Cardiac muscle cell (in vitro differentiated cells and primary cell): ENCODE results near the gene C22orf31. TPM values are rescaled to one million over a fixed set of nuclear protein-coding genes. Genes with fewer than 3 reads are reported as not detected.

Experiments used
- DNase-seq, 2 donors: peaks; one replicate each; pipeline versions ENCODE4 v3.0.0 to v3.0.0-alpha.2; 2010 to 2017; ENCODE audit warnings: low read depth in 1 of 2, low spot score in 1 of 2
- H3K27ac ChIP-seq: fragments of 200-600 bp; sonication (generic); 2 replicates; pipeline ENCODE4 v1.5.1; 2016
- H3K27me3 ChIP-seq: fragments of 200-600 bp; sonication (generic); 2 replicates; pipeline ENCODE4 v1.6.0; 2016; ENCODE audit warnings: control low read depth
- H3K36me3 ChIP-seq: fragments of 200-600 bp; sonication (generic); 2 replicates; pipeline ENCODE4 v1.5.1; 2016; ENCODE audit warnings: control low read depth
- H3K4me1 ChIP-seq: fragments of 200-600 bp; sonication (generic); 2 replicates; pipeline ENCODE4 v1.8.1; 2017; ENCODE audit warnings: low read depth, mild to moderate bottlenecking, mixed run types
- H3K4me3 ChIP-seq: fragments of 200-600 bp; sonication (generic); 2 replicates; pipeline ENCODE4 v1.5.1; 2016; ENCODE audit warnings: mild to moderate bottlenecking
- H3K9me3 ChIP-seq: fragments of 200-600 bp; sonication (generic); 2 replicates; pipeline ENCODE4 v1.5.1; 2017; ENCODE audit warnings: low read depth, mild to moderate bottlenecking, control low read depth
- CTCF ChIP-seq: IDR thresholded peaks from 2 replicates; pipeline ENCODE4 v1.5.1; 2012; ENCODE audit warnings: low read depth, mild to moderate bottlenecking, low read length
- polyA plus RNA-seq: library from polyadenylated mRNA; unstranded; fragments of >200 nt; fragmentation: Nextera tagmentation; extraction: Ambion mirVana; gene quantifications from 2 replicates; pipeline ENCODE4 v1.2.1, GENCODE V29; 2016
- total RNA-seq: library from RNA; depleted of rRNA; stranded (reverse); fragments of >200 nt; gene quantifications from 2 replicates; pipeline ENCODE4 v1.2.3, GENCODE V29; 2016

C22orf31 gene
- total and polyA plus RNA-seq, 2 experiments from 2014 or later: not detected

GRCh38 chr22:29095459-29095858, 33.8 kb upstream of the C22orf31 start:
- Histone ChIP-seq H3K27me3 (no peaks in the 10 kb centered on the region), H3K36me3 (no peaks in the 10 kb centered on the region), H3K4me1 (peaks cover 18% of the 10 kb centered on the region), H3K27ac (no peak overlapping the region), H3K4me3 (no peak overlapping the region), H3K9me3 (no peaks in the 10 kb centered on the region)
- no peak for DNase-seq
- TF ChIP-seq CTCF: no peak

GRCh38 chr22:29093501-29094300, 32.1 kb upstream of the C22orf31 start:
- Histone ChIP-seq H3K36me3 (no peaks in the 10 kb centered on the region), H3K4me3 (no peak overlapping the region), H3K27me3 (no peaks in the 10 kb centered on the region), H3K4me1 (peaks cover 18% of the 10 kb centered on the region), H3K27ac (no peak overlapping the region), H3K9me3 (no peaks in the 10 kb centered on the region)
- peak in 1 of 2 donors; percentile 79 for DNase-seq
- TF ChIP-seq CTCF: no peak

GRCh38 chr22:29093030-29093429, 31.4 kb upstream of the C22orf31 start:
- no peak for TF ChIP-seq CTCF
- H3K27me3 ChIP-seq: no peaks in the 10 kb centered on the region
- H3K36me3 ChIP-seq: no peaks in the 10 kb centered on the region
- no peak for DNase-seq
- no peak overlapping the region for H3K4me3 ChIP-seq
- H3K9me3 ChIP-seq: no peaks in the 10 kb centered on the region
- no peak overlapping the region for H3K27ac ChIP-seq
- peaks cover 18% of the 10 kb centered on the region for H3K4me1 ChIP-seq

- no peak for DNase-seq
- Histone ChIP-seq H3K4me1 (peaks cover 13% of the 10 kb centered on the region), H3K4me3 (no peak overlapping the region), H3K27ac (no peak overlapping the region), H3K9me3 (no peaks in the 10 kb centered on the region), H3K27me3 (no peaks in the 10 kb centered on the region), H3K36me3 (no peaks in the 10 kb centered on the region)
- TF ChIP-seq CTCF: no peak
These were observed 30.6 kb upstream of the C22orf31 start for GRCh38 chr22:29092243-29092642.

GRCh38 chr22:29090039-29090438, 28.4 kb upstream of the C22orf31 start:
- Histone ChIP-seq H3K27ac (no peak overlapping the region), H3K4me3 (no peak overlapping the region), H3K36me3 (no peaks in the 10 kb centered on the region), H3K27me3 (no peaks in the 10 kb centered on the region), H3K4me1 (no peaks in the 10 kb centered on the region), H3K9me3 (no peaks in the 10 kb centered on the region)
- TF ChIP-seq CTCF: no peak
- no peak for DNase-seq
